Loucy (cell line): ENCODE measurements around the gene FANCE.

Experiments used
- H2AFZ ChIP-seq: fragments of 200-600 bp; sonication (generic); 2 replicates; pipeline ENCODE4 v1.6.0; 2016; ENCODE audit warnings: antibody characterized with exemption, mild to moderate bottlenecking, low read length, moderate library complexity
- H3F3A ChIP-seq: fragments of 200-600 bp; 2 replicates; pipeline ENCODE4 v1.6.0; 2016; ENCODE audit warnings: antibody characterized with exemption, low read depth, mild to moderate bottlenecking
- H3K27me3 ChIP-seq: fragments of 200-600 bp; sonication (generic); 2 replicates; pipeline ENCODE4 v1.6.1; 2014; ENCODE audit warnings: low read length, mild to moderate bottlenecking; ENCODE audit not compliant: insufficient read depth, poor library complexity, severe bottlenecking
- H3K36me3 ChIP-seq: fragments of 200-600 bp; sonication (generic); 2 replicates; pipeline ENCODE4 v1.6.1; 2016; ENCODE audit warnings: low read length; ENCODE audit not compliant: insufficient read depth
- H3K4me1 ChIP-seq: fragments of 200-600 bp; sonication (generic); 2 replicates; pipeline ENCODE4 v1.5.1; 2014; ENCODE audit warnings: low read length, mild to moderate bottlenecking; ENCODE audit not compliant: insufficient read depth, poor library complexity, severe bottlenecking
- H3K4me2 ChIP-seq: fragments of 200-600 bp; sonication (generic); 2 replicates; pipeline ENCODE4 v1.6.0; 2014; ENCODE audit warnings: antibody characterized with exemption, low read length, low read depth, mild to moderate bottlenecking; ENCODE audit not compliant: poor library complexity, severe bottlenecking
- H3K4me3 ChIP-seq: fragments of 200-600 bp; sonication (generic); 2 replicates; pipeline ENCODE4 v1.5.1; 2014; ENCODE audit warnings: low read length, mild to moderate bottlenecking, mixed read lengths; ENCODE audit not compliant: poor library complexity, severe bottlenecking
- H3K79me2 ChIP-seq: fragments of 200-600 bp; sonication (generic); 2 replicates; pipeline ENCODE4 v1.6.1; 2014; ENCODE audit warnings: low read length; ENCODE audit not compliant: insufficient read depth
- H3K9ac ChIP-seq: fragments of 200-600 bp; sonication (generic); 2 replicates; pipeline ENCODE4 v1.6.0; 2014; ENCODE audit warnings: mild to moderate bottlenecking, low read depth, low read length, moderate library complexity; ENCODE audit not compliant: poor library complexity, severe bottlenecking
- H3K9me2 ChIP-seq: fragments of 200-600 bp; sonication (generic); replicated peaks from 2 replicates; pipeline ENCODE4 v1.6.1; 2016; ENCODE audit warnings: low read depth, low read length, mixed read lengths
- H3K9me3 ChIP-seq: fragments of 200-600 bp; sonication (generic); 2 replicates; pipeline ENCODE4 v1.6.1; 2014; ENCODE audit warnings: mild to moderate bottlenecking, antibody characterized with exemption, low read length, low read depth; ENCODE audit not compliant: insufficient read depth
- H4K20me1 ChIP-seq: fragments of 200-600 bp; sonication (generic); 2 replicates; pipeline ENCODE4 v1.6.0; 2014; ENCODE audit warnings: antibody characterized with exemption, low read length, mild to moderate bottlenecking; ENCODE audit not compliant: insufficient read depth, poor library complexity, severe bottlenecking
- CTCF ChIP-seq: fragments of 200-600 bp; sonication (generic); conservative IDR thresholded peaks from 2 replicates; pipeline ENCODE4 v1.5.1; 2014; ENCODE audit warnings: mild to moderate bottlenecking, antibody characterized with exemption, low read length
- EZH2phosphoT487 ChIP-seq: fragments of 200-600 bp; IDR thresholded peaks from 2 replicates; pipeline ENCODE4 v1.6.1; 2018; ENCODE audit warnings: antibody characterized with exemption, mild to moderate bottlenecking, moderate library complexity, borderline replicate concordance

FANCE gene

GRCh38 chr6:35406711-35407485 is 45.2 kb upstream of the FANCE start:
- Histone ChIP-seq H2AFZ (no peak overlapping the region), H3K9ac (no peak overlapping the region), H3K4me3 (no peak overlapping the region), H3F3A (no peaks in the 10 kb centered on the region), H3K4me1 (peaks cover 4% of the 10 kb centered on the region), H3K4me2 (no peak overlapping the region), H3K9me3 (no peaks in the 10 kb centered on the region), H4K20me1 (no peaks in the 10 kb centered on the region), H3K27me3 (no peaks in the 10 kb centered on the region), H3K9me2 (no peaks in the 10 kb centered on the region), H3K36me3 (peaks cover 6% of the 10 kb centered on the region; the same call in 1 of the 2 replicates), H3K79me2 (no peaks in the 10 kb centered on the region)
- no peak for TF ChIP-seq EZH2phosphoT487

GRCh38 chr6:35409245-35409644 is 42.9 kb upstream of the FANCE start:
- Histone ChIP-seq H3K9ac (no peak overlapping the region), H3F3A (no peaks in the 10 kb centered on the region), H2AFZ (no peak overlapping the region), H3K4me2 (no peak overlapping the region), H3K36me3 (peaks cover 14% of the 10 kb centered on the region; the same call in 1 of the 2 replicates), H3K4me3 (no peak overlapping the region), H4K20me1 (no peaks in the 10 kb centered on the region), H3K27me3 (no peaks in the 10 kb centered on the region), H3K4me1 (peaks cover 4% of the 10 kb centered on the region), H3K9me3 (no peaks in the 10 kb centered on the region), H3K79me2 (no peaks in the 10 kb centered on the region), H3K9me2 (no peaks in the 10 kb centered on the region)
- no peak for TF ChIP-seq CTCF
- TF ChIP-seq EZH2phosphoT487: no peak

GRCh38 chr6:35410131-35410530 is 42.0 kb upstream of the FANCE start:
- no peak overlapping the region for H2AFZ ChIP-seq
- no peak overlapping the region for H3K4me3 ChIP-seq
- no peaks in the 10 kb centered on the region for H3K9me3 ChIP-seq
- TF ChIP-seq EZH2phosphoT487 (no peak), CTCF (no peak)
- H3K36me3 ChIP-seq: peaks cover 14% of the 10 kb centered on the region; the same call in 1 of the 2 replicates
- no peak overlapping the region for H3K9ac ChIP-seq
- H3K4me2 ChIP-seq: no peak overlapping the region
- no peaks in the 10 kb centered on the region for H3F3A ChIP-seq
- H3K4me1 ChIP-seq: peaks cover 7% of the 10 kb centered on the region
- H3K79me2 ChIP-seq: no peaks in the 10 kb centered on the region
- no peaks in the 10 kb centered on the region for H3K9me2 ChIP-seq
- H3K27me3 ChIP-seq: no peaks in the 10 kb centered on the region
- no peaks in the 10 kb centered on the region for H4K20me1 ChIP-seq
